Measurements from ENCODE around the gene DPP10. TPM values are rescaled to one million over a fixed set of nuclear protein-coding genes. Genes with fewer than 3 reads are reported as not detected.

The DPP10 gene
- total and polyA plus RNA-seq, 10 of the 15 experiments (the other 5 are each of a cell fraction or from before 2014, with no cell fraction given): not detected

GRCh38 chr2:114579542-114579941, 137.1 kb downstream of the DPP10 start:
- H3K36me3 ChIP-seq (ENCODE audit: control insufficient read depth in 2 of 2, insufficient read depth in 2 of 2, low read length in 1 of 2): no peaks in the 10 kb centered on the region
- no peaks in the 10 kb centered on the region for H3K27me3 ChIP-seq (replicated peaks in 1 of 2; ENCODE audit: control insufficient read depth in 2 of 2, insufficient read depth in 2 of 2, low read length in 1 of 2)
- no peaks in the 10 kb centered on the region for H3K9me3 ChIP-seq (replicated peaks; ENCODE audit: control insufficient read depth, insufficient read depth, low read length)
- no peak overlapping the region for H3K27ac ChIP-seq (ENCODE audit: control insufficient read depth, insufficient read depth)
- ATAC-seq (no peak), DNase-seq (ENCODE audit: low read depth, low spot score) (no peak), FAIRE-seq (no peak)
- H4K20me1 ChIP-seq (ENCODE audit: control insufficient read depth, insufficient read depth): no peaks in the 10 kb centered on the region
- 29% methylated on average over 3 of the region's 3 CpGs for WGBS (ENCODE audit: insufficient coverage, insufficient replicate concordance, low lambda C conversion rate, missing lambda C conversion rate)
- H3K4me2 ChIP-seq (ENCODE audit: control insufficient read depth, insufficient read depth): no peak overlapping the region
- SMC1A ChIA-PET (ENCODE audit: uncharacterized antibody, unreplicated experiment): interaction anchor here (1.0 kb wide), 1 partner anchor 19 kb away, joined by 3 read pairs; no protein-coding TSS in a partner anchor
- POLR2A ChIA-PET: no interaction called here
- no TSS peak for BruUV-seq (replicated peaks)
- TF ChIP-seq RBBP5 (conservative IDR thresholded peaks at IDR 0.05) (no peak), RAD51 (IDR thresholded peaks at IDR 0.05) (no peak), ZSCAN29 (IDR thresholded peaks at IDR 0.05) (no peak), EZH2 (IDR thresholded peaks at IDR 0.05; ENCODE audit: borderline replicate concordance, control insufficient read depth, low read depth, low read length) (no peak), YBX1 (IDR thresholded peaks at IDR 0.05) (no peak), NFYA (IDR thresholded peaks at IDR 0.05; ENCODE audit: borderline replicate concordance, low read depth, low read length) (no peak), RUNX3 (IDR thresholded peaks at IDR 0.05; ENCODE audit: low read length) (no peak), SIN3A (IDR thresholded peaks at IDR 0.05; ENCODE audit: low read depth, low read length) (no peak), ESRRA (IDR thresholded peaks at IDR 0.05; ENCODE audit: low read length) (no peak), SIX5 (IDR thresholded peaks at IDR 0.05; ENCODE audit: low read depth, low read length, severe bottlenecking) (no peak), CEBPB (IDR thresholded peaks at IDR 0.05; ENCODE audit: borderline replicate concordance in 1 of 2, low read depth in 2 of 2, low read length in 2 of 2) (no peak), SUZ12 (IDR thresholded peaks at IDR 0.05; ENCODE audit: unreplicated experiment) (no peak)
- H3K4me1 ChIP-seq (ENCODE audit: control insufficient read depth, insufficient read depth, low read length): no peaks in the 10 kb centered on the region
- in situ Hi-C loops (cut with MboI) (no loop called here), intact Hi-C loops (cut with micrococcal nuclease; ENCODE audit: unreplicated experiment) (no loop called here)
- H3K4me3 ChIP-seq: no peak overlapping the region
- H3K9ac ChIP-seq (ENCODE audit: control insufficient read depth, insufficient read depth, low read length): no peak overlapping the region
- no peak overlapping the region for H2AFZ ChIP-seq (ENCODE audit: control insufficient read depth, low read depth, low read length)
- H3K79me2 ChIP-seq (ENCODE audit: control insufficient read depth, insufficient read depth, low read length): no peaks in the 10 kb centered on the region
- CTCF ChIA-PET: no interaction called here
- RAD21 ChIA-PET (ENCODE audit: unreplicated experiment): no interaction called here

All from GM12878 (cell line).